IPS-NIHi7 (cell line): ENCODE results near the gene PITPNM1.
"Not testable (repeated sequence)": the region's sequence is repeated elsewhere in the genome, so short reads cannot be mapped to it uniquely, and the experiment has no call there.

Experiments used
- DNase-seq: peaks from one replicate; pipeline ENCODE4 v3.0.0; 2012; ENCODE audit warnings: mixed read lengths; ENCODE audit errors: extremely low spot score

The PITPNM1 gene

DNA sequence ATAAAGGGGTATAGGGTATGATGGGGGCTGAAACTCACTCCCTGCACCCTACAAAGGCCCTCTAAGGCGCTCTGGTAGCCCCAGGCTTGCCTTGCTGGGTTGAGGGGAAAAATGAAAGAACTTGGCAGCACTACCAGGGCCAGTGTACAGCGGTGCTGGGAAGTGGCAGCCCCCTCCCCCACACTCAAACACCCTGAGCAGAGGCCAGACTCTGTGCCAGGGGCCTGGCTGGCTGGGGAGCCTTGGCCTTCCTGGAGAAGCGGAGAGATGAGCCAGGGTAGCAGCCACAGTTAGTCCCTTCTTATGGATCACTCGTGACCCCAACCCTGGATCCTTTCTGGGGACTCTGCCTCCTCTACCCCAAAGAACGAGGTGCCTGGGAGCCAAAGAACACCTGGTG, 38.8 kb downstream of the PITPNM1 start:
- DNase-seq, result no peak

DNA sequence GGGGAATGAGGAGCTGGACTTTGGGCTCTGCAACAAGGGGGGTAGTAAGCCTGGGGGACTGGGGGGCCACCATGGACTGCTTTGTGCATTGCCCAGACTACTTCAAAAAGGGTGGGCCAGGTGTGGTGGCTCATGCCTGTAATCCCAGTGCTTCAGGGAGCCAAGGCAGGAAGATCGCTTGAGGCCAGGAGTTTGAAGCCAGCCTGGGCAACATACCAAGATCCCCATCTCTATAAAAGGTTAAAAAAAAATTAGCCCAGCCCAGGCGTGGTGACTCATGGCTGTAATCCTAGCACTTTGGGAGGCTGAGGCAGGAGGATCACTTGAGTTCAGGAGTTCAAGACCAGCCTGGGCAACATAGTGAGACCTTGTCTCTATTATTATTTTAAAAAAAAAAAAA, 39.6 kb downstream of the PITPNM1 start:
- DNase-seq, result not testable (repeated sequence)

DNA sequence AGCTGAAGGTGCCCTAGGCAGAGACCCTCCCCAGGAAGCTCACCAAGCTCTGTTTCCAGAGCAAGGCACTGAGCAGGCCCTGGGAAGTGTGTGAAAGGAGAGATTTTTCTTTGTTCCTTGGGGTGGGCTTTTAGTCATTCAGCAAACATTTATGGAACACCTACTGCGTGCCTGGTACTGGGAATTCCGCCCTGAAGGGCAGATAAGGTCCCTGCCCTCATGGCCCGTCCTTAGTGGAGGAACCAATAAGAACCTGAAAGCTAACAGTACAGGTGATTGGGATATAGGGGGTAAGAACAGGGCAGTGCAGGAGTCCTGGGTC, 40.0 kb downstream of the PITPNM1 start:
- no peak for DNase-seq

DNA sequence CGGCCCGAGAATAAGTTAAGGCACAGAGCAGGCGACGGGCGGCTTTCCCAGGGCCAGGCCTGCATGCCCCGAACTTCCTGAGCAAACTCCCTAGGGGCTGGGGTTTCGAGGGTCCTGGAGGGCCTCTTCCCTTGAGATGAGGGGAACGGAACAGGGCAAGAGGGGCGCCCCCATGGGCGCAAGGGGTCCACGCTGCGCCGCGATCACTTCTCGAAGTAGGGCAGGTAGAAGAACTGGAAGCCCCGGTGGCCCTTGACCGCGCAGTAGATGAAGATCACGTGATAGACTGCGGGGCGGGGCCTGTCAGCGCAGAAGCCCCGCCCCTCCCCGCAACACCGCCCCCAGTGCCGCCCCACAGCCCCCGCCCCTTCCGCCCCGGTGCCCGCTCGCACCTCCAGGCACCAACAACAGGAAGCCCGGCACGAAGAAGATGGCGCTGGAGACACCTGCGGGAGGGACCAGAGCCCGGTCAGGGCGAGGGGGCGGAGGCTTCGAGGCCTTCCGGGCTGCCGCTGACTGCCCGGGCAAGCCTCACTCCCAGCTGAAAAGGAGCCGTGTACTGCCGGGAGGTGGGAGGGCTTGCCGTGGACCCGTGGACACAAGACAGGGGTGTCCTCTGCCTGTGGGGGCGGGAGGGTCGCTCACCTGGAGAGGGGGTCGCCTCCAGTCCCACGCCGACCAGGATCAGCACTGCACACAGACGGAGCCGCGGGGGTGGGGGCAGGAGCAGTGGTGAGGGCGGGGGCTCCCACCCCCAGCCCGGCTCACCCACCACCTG, 40.6 kb downstream of the PITPNM1 start:
- peak; percentile 95 for DNase-seq

DNA sequence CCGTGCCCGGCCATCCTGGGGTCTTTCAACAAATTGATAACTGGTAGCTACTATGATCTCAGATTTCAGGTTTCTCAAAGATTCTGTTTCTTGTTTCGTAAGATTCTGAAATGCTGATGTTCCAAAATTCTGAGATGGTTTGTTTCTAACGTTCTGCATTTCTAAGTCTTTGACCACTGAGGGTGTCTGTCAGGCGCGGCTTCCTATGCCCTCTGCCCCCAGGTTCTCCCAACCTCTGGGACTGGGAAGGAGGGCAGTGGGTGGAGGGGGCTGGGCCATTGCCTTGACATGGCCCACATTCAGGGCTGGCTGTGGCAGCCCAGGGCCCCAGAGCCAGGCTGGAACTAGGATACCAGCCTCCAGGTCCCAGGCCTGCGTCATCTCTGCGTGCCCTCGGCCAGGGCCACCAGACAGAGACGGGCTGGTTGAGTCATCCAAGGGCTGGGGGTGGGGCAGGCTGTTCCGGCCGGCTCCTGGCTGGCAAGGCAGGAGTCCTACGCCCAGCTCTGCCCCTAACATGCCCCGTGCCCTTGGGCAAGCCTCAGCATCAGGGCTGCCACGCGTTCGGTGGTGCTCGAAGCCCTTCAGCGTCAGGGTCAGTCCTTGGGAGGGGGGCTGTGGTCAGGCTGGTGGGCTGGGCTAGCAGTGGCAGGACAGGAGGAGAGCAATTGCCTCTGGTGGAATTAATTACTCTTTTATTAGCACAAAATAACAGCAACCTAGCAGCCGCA, 41.3 kb downstream of the PITPNM1 start:
- DNase-seq, result no peak

DNA sequence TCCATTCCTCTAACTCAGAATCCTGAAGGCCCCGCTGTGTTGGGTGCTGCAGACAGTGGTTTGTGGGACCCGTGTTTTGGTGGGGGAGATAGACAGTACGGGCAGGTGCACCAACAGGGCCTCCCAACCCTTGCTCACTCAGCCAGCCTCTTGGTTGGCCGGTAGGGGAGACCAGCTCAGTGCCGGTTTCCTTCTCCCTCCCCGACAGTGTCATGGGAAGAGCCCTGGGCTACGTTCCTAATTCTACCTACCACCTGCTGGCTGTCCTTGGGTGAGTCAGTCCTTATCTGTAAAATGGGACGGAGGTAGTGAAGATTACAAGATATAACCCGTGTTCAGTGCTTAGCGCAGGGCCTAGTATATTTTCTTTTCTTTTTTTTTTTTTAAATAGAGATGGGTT, 42.0 kb downstream of the PITPNM1 start:
- no peak for DNase-seq

DNA sequence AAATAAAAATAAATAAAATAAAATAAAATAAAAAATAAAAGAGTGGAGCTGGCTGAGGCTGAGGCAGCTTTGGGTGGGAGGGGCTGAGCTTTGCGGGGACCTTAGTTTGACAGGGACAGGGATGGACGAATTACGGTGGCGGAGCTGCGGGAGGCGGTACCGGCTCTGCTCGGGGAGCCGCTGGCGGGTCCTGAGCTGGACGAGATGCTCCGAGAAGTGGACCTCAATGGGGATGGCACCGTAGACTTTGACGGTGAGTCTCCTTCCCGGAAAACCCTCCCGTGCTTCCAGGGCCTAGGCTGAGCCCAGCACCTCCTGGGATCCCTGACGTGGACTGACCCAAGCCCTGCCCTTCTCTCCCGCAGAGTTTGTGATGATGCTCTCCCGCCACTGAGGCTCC, 46.9 kb downstream of the PITPNM1 start:
- DNase-seq, result no peak

DNA sequence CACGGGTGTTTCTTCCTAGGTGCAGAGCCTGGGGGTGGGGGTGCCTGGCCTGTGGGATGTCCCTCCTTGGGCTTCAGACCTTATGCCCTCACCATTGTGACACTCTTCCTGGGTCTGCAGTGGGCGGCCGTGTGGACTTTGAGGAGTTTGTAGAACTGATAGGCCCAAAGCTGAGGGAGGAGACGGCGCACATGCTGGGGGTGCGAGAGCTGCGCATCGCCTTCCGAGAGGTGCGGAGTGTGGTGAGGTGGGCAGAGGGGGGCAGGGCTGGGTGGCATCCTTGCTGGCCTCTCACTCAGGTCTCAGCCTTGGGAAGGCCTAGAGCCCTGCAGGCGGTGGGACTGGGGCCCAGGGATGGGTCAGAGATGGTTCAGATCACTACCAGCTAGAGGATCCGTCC, 47.7 kb downstream of the PITPNM1 start:
- no peak for DNase-seq

DNA sequence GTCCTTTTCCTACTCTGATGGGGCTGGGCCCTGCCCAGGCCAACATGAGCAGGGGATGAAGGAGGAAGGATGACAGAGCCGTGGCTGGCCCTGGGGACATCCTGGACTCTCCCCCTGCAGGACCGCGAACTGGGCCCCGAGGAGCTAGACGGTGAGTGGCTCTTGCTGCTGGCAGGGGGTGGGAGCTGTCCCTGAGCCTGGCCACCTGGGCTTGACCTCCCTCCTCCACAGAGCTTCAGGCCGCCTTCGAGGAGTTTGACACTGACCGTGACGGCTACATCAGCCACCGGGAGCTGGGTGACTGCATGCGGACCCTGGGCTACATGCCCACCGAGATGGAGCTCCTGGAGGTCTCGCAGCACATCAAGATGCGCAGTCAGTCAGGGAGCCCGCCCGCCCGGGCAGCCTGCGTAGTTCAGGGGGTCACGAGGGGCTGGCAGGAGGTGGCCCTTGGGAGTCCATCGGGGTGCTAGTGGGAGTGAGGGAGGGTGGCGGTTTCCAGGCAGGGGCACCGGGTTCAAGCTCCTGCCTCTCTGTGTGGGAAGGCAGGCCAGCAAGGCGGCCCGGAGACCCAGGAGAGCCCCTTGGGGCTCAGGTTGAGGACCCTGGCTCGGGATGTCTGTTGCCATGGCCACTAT, 49.0 kb downstream of the PITPNM1 start:
- no peak for DNase-seq

DNA sequence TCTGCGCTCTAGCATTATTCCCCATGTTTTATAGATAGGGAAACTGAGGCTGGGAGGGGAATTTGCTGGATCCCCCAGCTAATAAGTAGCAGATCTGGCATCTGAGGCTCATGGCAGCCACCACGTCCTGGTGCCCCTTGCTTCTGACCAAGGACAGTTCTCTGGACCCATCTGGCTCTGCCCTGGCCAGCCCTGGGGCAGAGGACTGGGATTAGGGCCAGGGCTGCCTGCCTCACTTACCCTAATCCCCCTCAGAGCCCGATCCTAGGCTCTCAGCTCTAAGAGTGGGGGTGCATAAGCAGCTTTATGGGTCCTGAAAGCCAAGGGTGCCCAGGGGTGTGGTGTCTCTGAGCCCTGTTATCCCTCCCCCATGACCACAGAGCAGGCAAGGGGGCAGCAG, 50.1 kb downstream of the PITPNM1 start, which contains the start of gene CABP4:
Gene CABP4, plus strand, starts transcription at position 301 of the 400 bp plus-strand sequence. Its CDS starts 70 bp downstream, at position 371.
- no peak for DNase-seq

DNA sequence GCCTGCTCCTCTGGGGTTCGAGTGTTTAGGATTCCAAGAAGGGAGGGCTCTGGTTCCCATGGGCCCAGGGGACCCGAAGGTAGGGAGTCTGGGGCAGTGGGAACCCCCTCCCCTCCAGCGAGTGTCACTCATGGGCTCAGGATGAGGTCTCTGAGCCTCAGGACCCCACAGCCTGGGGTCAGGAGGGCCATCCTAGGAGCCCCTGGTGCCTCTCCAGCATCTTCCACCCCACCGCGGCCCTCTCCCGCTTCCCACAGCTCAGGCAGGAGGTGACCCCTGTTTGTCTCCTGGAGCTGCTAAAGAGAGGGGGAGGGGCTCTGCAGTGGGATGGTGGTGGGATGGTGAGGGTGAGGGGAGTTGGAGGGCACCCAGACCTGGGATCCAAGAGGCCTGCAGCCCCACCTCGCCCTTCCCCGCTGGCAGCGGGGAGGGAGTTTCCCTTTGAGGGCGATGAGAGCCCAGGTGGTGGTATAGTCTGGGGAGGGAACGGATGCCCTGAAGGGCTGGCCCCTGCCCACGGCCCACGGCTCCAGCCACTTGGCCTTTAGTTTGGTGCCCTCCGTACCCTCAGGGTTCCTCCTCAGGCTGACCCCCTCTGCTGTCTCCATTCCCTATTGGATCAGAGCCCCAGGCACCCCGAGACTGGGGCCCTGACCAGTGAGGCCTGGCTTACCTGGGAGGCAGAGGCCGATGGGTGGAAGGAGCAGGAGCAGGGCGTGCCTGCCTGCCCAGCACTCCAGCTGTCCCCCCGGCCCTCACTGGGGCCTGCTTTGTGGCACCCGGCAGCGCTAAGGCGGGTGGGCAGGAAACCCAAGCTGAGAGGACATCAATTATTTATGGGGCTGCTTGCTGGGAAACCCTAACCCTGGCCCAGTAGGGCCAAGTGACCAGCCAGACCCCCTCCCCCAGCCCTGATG, 51.1 kb downstream of the PITPNM1 start:
- DNase-seq, result no peak

DNA sequence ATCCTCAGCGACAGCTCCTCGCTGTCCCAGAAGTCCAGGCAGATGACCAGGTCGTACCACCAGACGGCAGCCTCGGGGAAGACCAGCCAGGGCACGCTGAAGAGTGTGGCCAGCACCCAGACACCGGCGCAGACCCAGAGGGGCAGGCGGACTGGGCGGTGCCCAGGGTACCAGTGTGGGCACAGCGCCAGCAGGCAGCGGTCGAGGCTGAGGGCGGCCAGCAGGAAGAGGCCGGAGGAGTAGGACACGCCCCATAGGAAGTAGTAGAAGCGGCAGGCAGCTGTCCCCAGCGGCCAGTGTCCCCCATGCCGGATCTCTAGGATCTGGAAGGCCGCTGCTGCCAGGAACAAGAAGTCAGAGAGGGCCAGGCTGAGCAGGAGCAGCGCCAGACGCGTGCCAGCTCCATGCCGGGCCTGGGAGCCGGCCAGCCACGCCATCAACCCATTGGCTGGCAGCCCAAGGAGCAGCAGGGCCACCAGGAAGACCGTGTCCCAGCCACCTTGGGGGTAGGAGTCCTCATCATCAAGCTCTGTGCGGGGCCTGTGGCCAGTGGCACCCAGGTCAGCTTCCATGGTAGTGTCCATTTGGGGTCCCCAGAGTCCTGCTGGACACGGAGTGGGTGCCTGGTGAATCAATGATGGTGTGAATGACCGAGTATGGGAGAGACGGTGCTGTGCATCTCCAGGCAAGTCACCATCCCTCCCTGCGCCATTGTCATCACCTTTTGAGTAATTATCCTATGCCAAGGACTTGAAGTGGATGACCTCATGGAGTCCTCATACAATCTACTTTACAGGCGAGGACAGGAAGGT, 52.8 kb downstream of the PITPNM1 start, which contains the start of gene GPR152:
Gene GPR152, minus strand, starts transcription at position 589 of the 812 bp plus-strand sequence. Its CDS starts 5 bp downstream, at position 584.
- no peak for DNase-seq

DNA sequence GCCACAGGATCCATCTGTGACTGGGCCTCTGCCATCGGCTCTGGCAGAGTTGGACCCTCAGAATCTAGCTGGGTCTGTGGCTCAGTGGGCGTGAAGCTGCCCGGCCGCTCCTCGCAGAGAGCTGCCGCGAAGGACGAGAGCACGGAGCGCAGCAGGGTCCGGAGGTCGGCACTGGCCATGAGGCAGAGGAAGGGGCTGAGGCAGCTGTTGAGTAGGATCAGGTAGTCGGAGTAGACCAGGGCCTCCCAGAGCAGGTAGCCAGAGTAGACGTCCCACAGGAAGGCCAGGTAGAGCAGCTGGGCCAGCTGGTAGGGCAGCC, 53.5 kb downstream of the PITPNM1 start:
- no peak for DNase-seq

DNA sequence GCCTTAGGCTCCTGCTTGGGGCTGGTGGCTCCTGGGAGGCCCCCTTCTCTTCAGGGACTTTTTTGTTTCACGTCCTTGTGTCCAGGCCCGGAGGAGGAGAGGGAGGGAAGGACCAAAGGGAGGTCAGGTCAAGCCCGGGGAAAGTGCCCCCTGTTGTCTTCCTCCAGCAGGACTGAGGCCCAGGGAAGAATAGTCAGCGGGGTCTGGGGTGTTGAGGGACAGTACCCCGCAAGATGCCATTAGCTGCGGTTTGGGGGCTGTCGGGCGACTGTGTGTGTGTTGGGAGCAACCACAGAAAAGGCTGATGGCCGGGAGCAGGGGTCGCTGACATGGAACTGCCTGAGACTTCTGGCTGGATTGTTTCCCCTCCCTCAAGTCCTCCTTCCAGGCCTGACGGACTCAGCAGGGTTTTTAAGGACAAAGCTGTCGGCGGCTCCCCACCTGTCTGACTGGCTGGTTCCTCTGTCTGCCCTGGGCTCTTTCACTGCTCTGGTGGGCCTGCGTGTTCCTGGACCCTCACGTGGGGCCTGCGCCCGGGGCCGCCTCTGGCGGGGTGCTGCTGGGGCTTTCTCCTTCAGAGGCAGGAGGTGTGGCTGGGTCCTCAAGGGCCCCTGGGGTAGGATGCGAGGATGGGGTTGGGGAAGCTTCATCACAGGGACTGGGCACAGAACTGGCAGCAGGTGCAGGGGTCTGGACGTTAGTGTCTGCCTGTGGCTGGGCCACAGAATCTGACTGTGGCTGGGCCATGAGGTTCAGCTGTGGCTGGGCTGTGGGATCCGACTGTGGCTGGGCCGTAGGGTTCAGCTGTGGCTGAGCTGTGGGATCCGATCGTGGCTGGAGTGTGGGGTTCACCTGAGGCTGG, 54.1 kb downstream of the PITPNM1 start:
- no peak for DNase-seq

DNA sequence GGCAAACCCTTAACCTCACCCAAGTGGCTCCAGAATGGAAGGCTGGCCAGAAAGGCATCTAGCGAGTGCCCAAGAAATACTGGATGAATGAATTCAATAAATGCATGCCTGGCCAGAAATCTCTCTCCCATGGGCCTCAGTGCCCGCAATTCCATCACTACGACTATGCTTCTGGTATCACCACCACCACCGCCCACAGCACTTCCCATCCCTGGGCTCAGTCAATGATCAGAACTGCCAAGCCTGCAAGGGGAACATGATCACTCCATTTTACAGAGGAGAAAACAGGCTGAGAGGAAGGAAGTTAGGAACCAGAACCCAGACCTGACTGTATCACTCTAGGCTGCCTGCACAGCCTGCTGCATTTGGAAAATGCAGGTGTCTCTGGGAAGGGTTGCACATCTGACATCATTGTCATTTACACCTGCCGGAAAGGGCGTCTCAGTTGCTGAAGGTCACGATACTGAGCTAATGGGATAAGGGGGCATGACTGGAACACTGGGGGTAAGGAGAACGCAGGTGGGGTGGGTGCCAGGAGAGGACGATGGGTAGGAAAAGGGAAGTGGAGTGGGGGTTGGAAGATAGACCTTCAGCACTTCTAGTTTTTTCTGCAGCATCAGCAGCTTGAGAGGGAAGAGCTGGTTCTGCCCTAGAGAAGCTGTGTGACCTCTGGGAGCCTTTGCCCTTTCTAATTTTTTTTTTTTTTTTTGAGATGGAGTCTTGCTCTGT, 55.9 kb downstream of the PITPNM1 start:
- no peak for DNase-seq

DNA sequence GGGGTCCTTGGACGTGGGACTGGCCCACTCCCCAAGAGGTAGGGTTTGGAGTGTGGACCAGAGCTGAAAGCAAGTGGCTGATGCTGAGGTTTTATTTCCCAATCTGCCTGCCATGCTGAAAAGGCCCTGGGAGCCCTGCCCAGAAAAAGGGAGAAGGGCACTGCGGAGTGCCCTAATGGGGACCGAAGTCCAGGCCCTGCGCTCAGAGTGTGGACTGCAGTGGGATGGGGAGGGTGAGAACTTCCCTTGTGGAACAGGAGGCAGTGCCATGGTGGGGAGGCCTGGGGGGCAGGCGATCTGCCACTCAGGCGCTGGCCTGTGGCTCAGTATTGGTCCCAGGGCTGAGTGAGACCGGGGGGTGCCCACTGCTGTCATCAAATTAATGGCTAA, 56.9 kb downstream of the PITPNM1 start:
- no peak for DNase-seq

DNA sequence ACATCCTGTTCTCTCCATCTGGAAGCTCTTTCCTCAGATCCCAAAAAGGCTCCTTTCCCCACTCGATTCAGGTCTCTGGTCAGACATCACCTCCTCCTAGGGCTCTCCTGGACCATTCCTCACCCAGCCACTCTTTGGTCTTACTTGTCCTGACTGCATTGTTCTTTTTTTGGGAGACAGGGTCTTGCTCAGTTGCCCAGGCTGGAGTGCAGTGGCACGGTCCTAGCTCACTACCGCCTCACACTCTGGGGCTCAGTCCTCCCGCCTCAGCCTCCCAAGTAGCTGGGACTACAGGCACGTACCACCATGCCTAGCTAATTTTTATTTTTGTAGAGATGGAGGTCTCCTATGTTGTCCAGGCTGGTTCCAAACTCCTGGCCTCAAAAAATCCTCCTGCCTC, 59.6 kb downstream of the PITPNM1 start:
- no peak for DNase-seq

DNA sequence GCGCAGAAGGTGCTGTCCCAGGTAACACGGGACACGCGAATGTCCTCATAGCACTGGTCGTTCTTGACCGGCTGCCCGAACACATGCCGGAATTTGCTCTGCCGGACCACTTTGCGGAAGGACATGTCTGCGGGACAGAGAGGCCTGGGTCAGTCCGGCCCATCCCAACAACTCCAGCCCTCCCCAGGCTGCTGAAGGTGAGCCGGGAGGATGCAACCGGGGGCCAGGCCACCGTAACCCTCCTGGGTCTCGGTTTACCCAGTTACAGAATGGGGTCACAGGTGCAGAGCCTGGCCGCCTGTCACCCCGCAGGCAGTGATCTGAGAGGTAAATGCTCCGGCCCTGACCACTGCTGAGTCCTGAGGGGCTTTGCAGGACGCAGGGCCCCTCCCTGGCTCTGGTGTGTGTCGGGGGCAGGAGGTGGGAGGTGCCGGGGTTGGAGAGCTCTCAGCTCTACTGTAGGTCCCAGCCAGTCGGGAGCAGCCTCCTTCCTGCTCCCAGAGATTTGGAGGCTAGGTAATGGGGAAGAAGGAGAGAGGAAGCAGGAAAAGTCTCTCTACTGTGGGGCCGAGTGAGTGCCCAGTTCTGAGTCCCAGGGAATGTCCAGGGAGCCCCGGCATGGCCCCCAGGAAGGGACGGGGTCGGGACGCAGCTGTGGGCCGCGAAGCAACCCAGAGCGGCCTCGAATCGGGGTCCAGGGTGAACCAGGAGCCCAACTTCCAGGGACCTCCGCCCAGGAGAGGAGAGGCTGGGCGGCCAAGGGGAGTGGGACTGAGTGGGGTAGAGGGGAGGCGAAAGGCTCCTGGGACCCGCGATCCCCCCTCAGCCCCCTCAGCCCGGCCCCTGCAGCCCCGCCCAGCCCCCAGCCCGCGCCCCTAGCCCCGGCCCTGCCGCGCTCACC, 62.4 kb downstream of the PITPNM1 start:
- DNase-seq, result no peak
